Endodermal cell (in vitro differentiated cells): ENCODE results near the gene ALDH3B1. TPM values are rescaled to one million over a fixed set of nuclear protein-coding genes. Genes with fewer than 3 reads are reported as not detected.
A peak's percentile ranks its signal among the peaks of the same experiment; 100 is the strongest.
"Not testable (repeated sequence)": the region's sequence is repeated elsewhere in the genome, so short reads cannot be mapped to it uniquely, and the experiment has no call there.

Experiments used
- DNase-seq: peaks from one replicate; pipeline ENCODE4 v3.0.0-alpha.2; 2017
- H3K27ac ChIP-seq: 2 replicates; pipeline ENCODE4 v1.5.1; 2013; ENCODE audit warnings: mild to moderate bottlenecking, low read depth, low read length, moderate library complexity
- H3K27me3 ChIP-seq: 2 replicates; pipeline ENCODE4 v1.6.1; 2013; ENCODE audit warnings: mild to moderate bottlenecking, low read length, moderate library complexity; ENCODE audit not compliant: insufficient read depth, control insufficient read depth, poor library complexity, severe bottlenecking
- H3K36me3 ChIP-seq: 2 replicates; pipeline ENCODE4 v1.7.0; 2013; ENCODE audit warnings: mild to moderate bottlenecking, low read length, moderate library complexity; ENCODE audit not compliant: control insufficient read depth, insufficient read depth
- H3K4me1 ChIP-seq: one replicate; pipeline ENCODE4 v1.7.0; 2013; ENCODE audit warnings: low read length; ENCODE audit not compliant: control insufficient read depth, insufficient read depth
- H3K4me3 ChIP-seq: 2 replicates; pipeline ENCODE4 v1.5.1; 2013; ENCODE audit warnings: mild to moderate bottlenecking, low read length, moderate library complexity
- H3K9ac ChIP-seq: 2 replicates; pipeline ENCODE4 v1.6.1; 2013; ENCODE audit warnings: mild to moderate bottlenecking, low read length, moderate library complexity; ENCODE audit not compliant: poor library complexity, severe bottlenecking; ENCODE audit errors: extremely low read depth
- H3K9me3 ChIP-seq: 2 replicates; pipeline ENCODE4 v1.6.1; 2013; ENCODE audit warnings: mild to moderate bottlenecking, low read length, moderate library complexity; ENCODE audit not compliant: control insufficient read depth
- H3K27ac Mint-ChIP-seq: 2 replicates; pipeline ENCODE4 v1.8.0; 2020; ENCODE audit warnings: mixed read lengths
- H3K27me3 Mint-ChIP-seq: 2 replicates; pipeline ENCODE4 v1.8.0; 2021; ENCODE audit warnings: mild to moderate bottlenecking, mixed read lengths; ENCODE audit not compliant: insufficient read depth
- H3K36me3 Mint-ChIP-seq: 2 replicates; pipeline ENCODE4 v1.8.0; 2020; ENCODE audit warnings: low read depth, mixed read lengths
- H3K4me1 Mint-ChIP-seq: 2 replicates; pipeline ENCODE4 v1.8.0; 2020; ENCODE audit warnings: mixed read lengths
- H3K4me3 Mint-ChIP-seq: 2 replicates; pipeline ENCODE4 v1.8.0; 2020; ENCODE audit warnings: mild to moderate bottlenecking, moderate library complexity, mixed read lengths
- H3K9me3 Mint-ChIP-seq: 2 replicates; pipeline ENCODE4 v1.8.0; 2020; ENCODE audit warnings: mild to moderate bottlenecking, mixed read lengths
- CTCF ChIP-seq: fragments of 200-600 bp; sonication (generic); conservative IDR thresholded peaks from 2 replicates; pipeline ENCODE4 v1.5.0; 2021; ENCODE audit warnings: antibody characterized with exemption, mild to moderate bottlenecking
- WGBS, 2 experiments: methylation state at CpG; one replicate each; pipeline versions ENCODE4 v1.1.5 to v1.1.7; 2013; ENCODE audit warnings: missing lambda C conversion rate in 2 of 2, mixed read lengths in 1 of 2; ENCODE audit not compliant: insufficient coverage in 1 of 2, insufficient read length in 1 of 2; 5-methylcytosine and 5-hydroxymethylcytosine counted together
- total RNA-seq, 2 donors: library from RNA; stranded (reverse); fragmentation: NEBNext Ultra II Directional in 1 of 2; extraction: Animal tissue kit (Norgen Biotek cat#: 25700) in 1 of 2; gene quantifications; 2 replicates in 1 of 2; 3 replicates in 1 of 2; pipeline ENCODE4 v1.2.1, GENCODE V29; 2021

The ALDH3B1 gene
- total RNA-seq, 2 donors from 2014 or later: 0.11 TPM; not detected in 1

- peak; percentile 28 for TF ChIP-seq CTCF
- not testable (repeated sequence) for H3K4me1 ChIP-seq, DNase-seq, H3K4me3 Mint-ChIP-seq, H3K9me3 Mint-ChIP-seq, H3K27ac ChIP-seq, H3K27ac Mint-ChIP-seq, H3K4me1 Mint-ChIP-seq, H3K4me3 ChIP-seq, H3K36me3 ChIP-seq, H3K9me3 ChIP-seq, H3K36me3 Mint-ChIP-seq, H3K9ac ChIP-seq, H3K27me3 Mint-ChIP-seq, H3K27me3 ChIP-seq
- WGBS, 2 experiments: 82 to 85% methylated on average over 13 to 17 of the region's 17 CpGs
Measured at GRCh38 chr11:67978766-67979418, 31.2 kb upstream of the ALDH3B1 start.

- not testable (repeated sequence) for H3K9me3 Mint-ChIP-seq, H3K36me3 ChIP-seq, H3K4me1 ChIP-seq, H3K27me3 ChIP-seq, H3K27ac ChIP-seq, H3K27me3 Mint-ChIP-seq, H3K9me3 ChIP-seq, H3K36me3 Mint-ChIP-seq, H3K4me3 ChIP-seq, H3K27ac Mint-ChIP-seq, H3K9ac ChIP-seq, H3K4me3 Mint-ChIP-seq, DNase-seq, H3K4me1 Mint-ChIP-seq
- 85 to 98% methylated on average over 6 to 10 of the region's 10 CpGs for WGBS, 2 experiments
Measured at GRCh38 chr11:67981226-67981625, 28.9 kb upstream of the ALDH3B1 start.

GRCh38 chr11:67982255-67982857, 27.8 kb upstream of the ALDH3B1 start:
- H3K4me3 Mint-ChIP-seq: not testable (repeated sequence)

GRCh38 chr11:67983951-67984350, 26.2 kb upstream of the ALDH3B1 start:
- Mint-ChIP-seq H3K4me3 (no peak overlapping the region), H3K4me1 (no peaks in the 10 kb centered on the region), H3K9me3 (no peaks in the 10 kb centered on the region), H3K27me3 (peaks cover 4% of the 10 kb centered on the region), H3K27ac (no peak overlapping the region), H3K36me3 (no peaks in the 10 kb centered on the region)
- H3K36me3 ChIP-seq: no peaks in the 10 kb centered on the region
- no peaks in the 10 kb centered on the region for H3K4me1 ChIP-seq
- no peak overlapping the region for H3K9ac ChIP-seq
- no peaks in the 10 kb centered on the region for H3K27me3 ChIP-seq
- no peaks in the 10 kb centered on the region for H3K9me3 ChIP-seq
- H3K4me3 ChIP-seq: no peak overlapping the region
- 85 to 95% methylated on average over 4 to 29 of the region's 29 CpGs for WGBS, 2 experiments
- no peak overlapping the region for H3K27ac ChIP-seq
- TF ChIP-seq CTCF: no peak
- no peak for DNase-seq

More at GRCh38 chr11:67982255-67982857, 27.8 kb upstream of the ALDH3B1 start:
- WGBS, 2 experiments: 87 to 94% methylated on average over 3 to 10 of the region's 17 CpGs
- not testable (repeated sequence) for H3K4me1 Mint-ChIP-seq, H3K27me3 ChIP-seq, H3K27ac Mint-ChIP-seq, H3K36me3 ChIP-seq, H3K9me3 ChIP-seq, H3K9me3 Mint-ChIP-seq, H3K4me1 ChIP-seq, H3K27me3 Mint-ChIP-seq, H3K4me3 ChIP-seq, H3K9ac ChIP-seq, DNase-seq, H3K27ac ChIP-seq, H3K36me3 Mint-ChIP-seq

- H3K27ac Mint-ChIP-seq, H3K9me3 ChIP-seq, H3K4me3 Mint-ChIP-seq, H3K9me3 Mint-ChIP-seq, H3K4me3 ChIP-seq, H3K4me1 Mint-ChIP-seq, DNase-seq, H3K36me3 ChIP-seq, H3K27ac ChIP-seq, H3K27me3 ChIP-seq, H3K4me1 ChIP-seq, H3K9ac ChIP-seq, H3K36me3 Mint-ChIP-seq: not testable (repeated sequence)
- 91% methylated on average over 5 of the region's 6 CpGs; no CpG with 5 or more reads in 1 of the 2 experiments for WGBS, 2 experiments
- peaks cover 11% of the 10 kb centered on the region for H3K27me3 Mint-ChIP-seq
Measured at GRCh38 chr11:67985302-67985701, 24.8 kb upstream of the ALDH3B1 start.
